T-helper 1 cell treated with Interleukin-12 subunit alpha and Interleukin-12 subunit beta and Interleukin-4 antibody, amounts not matched to agents 30 μg/mL and 1 μg/mL, for 36 hours (primary cell): ENCODE data around the gene OTOF.
A peak's percentile ranks its signal among the peaks of the same experiment; 100 is the strongest.
"Not testable (repeated sequence)": the region's sequence is repeated elsewhere in the genome, so short reads cannot be mapped to it uniquely, and the experiment has no call there.

Experiments
- H3K27ac Mint-ChIP-seq: one replicate; pipeline ENCODE4 v1.8.0; 2021; ENCODE audit warnings: mild to moderate bottlenecking, mixed read lengths
- H3K27me3 Mint-ChIP-seq: one replicate; pipeline ENCODE4 v1.8.0; 2021; ENCODE audit warnings: low read depth, mixed read lengths
- H3K36me3 Mint-ChIP-seq: one replicate; pipeline ENCODE4 v1.8.0; 2021; ENCODE audit warnings: low read depth, mixed read lengths
- H3K4me1 Mint-ChIP-seq: one replicate; pipeline ENCODE4 v1.8.0; 2021; ENCODE audit warnings: low read depth, mixed read lengths
- H3K4me3 Mint-ChIP-seq: one replicate; pipeline ENCODE4 v1.8.0; 2021; ENCODE audit warnings: mild to moderate bottlenecking, moderate library complexity, mixed read lengths
- H3K9me3 Mint-ChIP-seq: one replicate; pipeline ENCODE4 v1.8.0; 2021; ENCODE audit warnings: mixed read lengths

Gene OTOF

DNA sequence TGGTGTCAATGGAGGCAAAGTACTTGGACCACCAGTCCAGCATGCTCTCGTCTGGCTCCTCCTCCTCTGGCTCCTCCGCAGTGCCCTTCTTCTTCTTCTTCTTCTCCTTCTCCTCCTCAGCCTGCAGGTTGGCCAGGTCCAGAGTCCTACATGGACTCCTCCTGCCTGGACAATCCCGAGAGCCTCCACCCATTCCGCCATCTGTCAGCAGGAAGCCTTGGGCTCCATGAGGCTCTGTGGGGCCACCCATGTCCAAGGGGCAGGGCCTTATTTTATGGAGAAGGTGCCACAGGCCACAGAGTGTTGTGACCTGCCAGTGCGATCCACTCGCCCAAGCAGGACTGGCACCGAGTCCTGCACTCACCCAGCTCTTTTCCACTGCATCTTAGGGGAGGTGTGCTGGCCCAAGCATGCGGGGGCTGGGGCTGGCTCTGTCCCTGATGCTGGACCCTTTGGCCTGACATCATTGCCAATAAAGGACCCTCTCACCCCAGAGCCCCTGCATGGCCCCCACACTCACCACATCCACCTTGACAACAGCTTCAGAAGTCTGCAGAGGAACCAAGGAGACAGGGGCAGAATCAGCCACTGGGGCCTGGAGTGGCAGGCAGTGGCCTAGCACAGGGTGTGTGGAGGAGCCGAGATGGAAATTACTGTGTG is 7.2 kb downstream of the OTOF start:
- Mint-ChIP-seq H3K27ac (no peak overlapping the region), H3K27me3 (no peaks in the 10 kb centered on the region)

GRCh38 chr2:26469955-26470354 is 8.0 kb downstream of the OTOF start:
- H3K4me1 Mint-ChIP-seq: peaks cover 1% of the 10 kb centered on the region
- peaks cover 15% of the 10 kb centered on the region for H3K36me3 Mint-ChIP-seq
- H3K4me3 Mint-ChIP-seq: no peak overlapping the region
- H3K27me3 Mint-ChIP-seq: no peaks in the 10 kb centered on the region
- H3K9me3 Mint-ChIP-seq: peaks cover 8% of the 10 kb centered on the region
- no peak overlapping the region for H3K27ac Mint-ChIP-seq

More for the DNA sequence above, 7.2 kb downstream of the OTOF start:
- H3K9me3 Mint-ChIP-seq: peaks cover 8% of the 10 kb centered on the region
- H3K4me3 Mint-ChIP-seq: no peak overlapping the region
- H3K4me1 Mint-ChIP-seq: peaks cover 2% of the 10 kb centered on the region
- H3K36me3 Mint-ChIP-seq: peaks cover 15% of the 10 kb centered on the region

DNA sequence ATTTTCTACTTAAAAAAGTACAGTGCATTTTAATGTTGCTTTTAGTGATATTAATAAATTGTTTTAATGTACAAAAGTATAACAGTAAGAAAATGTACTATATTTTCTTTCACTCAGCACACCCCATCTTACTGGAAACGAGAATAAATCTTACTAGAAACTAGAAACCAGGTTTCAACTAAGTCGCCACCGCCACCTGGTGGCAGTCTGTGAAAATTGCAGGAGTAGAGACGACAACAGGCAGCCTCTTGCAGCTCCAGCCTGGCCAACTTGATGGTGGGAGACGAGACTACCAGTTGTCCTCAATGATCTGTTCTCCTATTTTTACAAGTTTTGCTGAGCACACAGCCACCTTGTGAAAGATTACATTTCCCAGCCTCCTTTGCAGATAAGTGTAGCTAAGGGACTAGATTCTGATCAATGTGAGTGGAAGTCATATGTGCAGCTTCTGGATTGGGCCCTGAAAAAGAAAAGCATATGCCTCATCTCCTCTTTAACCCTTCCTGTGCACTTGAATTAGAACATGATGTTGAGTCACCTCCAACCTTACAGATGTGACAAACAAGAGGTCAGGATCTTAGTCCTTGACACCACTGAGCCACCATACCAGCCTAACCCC is 8.7 kb downstream of the OTOF start:
- Mint-ChIP-seq H3K27me3 (no peaks in the 10 kb centered on the region), H3K4me3 (no peak overlapping the region), H3K27ac (no peak overlapping the region), H3K9me3 (peaks cover 8% of the 10 kb centered on the region), H3K4me1 (no peaks in the 10 kb centered on the region), H3K36me3 (peaks cover 15% of the 10 kb centered on the region)

- H3K9me3 Mint-ChIP-seq, H3K4me1 Mint-ChIP-seq, H3K27me3 Mint-ChIP-seq, H3K4me3 Mint-ChIP-seq: not testable (repeated sequence)
- Mint-ChIP-seq H3K36me3 (peaks cover 15% of the 10 kb centered on the region), H3K27ac (peak overlapping the region; percentile 36)
Observed at GRCh38 chr2:26468544-26468943, 9.4 kb downstream of the OTOF start.

- H3K4me3 Mint-ChIP-seq: no peak overlapping the region
- peaks cover 11% of the 10 kb centered on the region for H3K36me3 Mint-ChIP-seq
Observed at GRCh38 chr2:26466662-26467310, 11.1 kb downstream of the OTOF start.

DNA sequence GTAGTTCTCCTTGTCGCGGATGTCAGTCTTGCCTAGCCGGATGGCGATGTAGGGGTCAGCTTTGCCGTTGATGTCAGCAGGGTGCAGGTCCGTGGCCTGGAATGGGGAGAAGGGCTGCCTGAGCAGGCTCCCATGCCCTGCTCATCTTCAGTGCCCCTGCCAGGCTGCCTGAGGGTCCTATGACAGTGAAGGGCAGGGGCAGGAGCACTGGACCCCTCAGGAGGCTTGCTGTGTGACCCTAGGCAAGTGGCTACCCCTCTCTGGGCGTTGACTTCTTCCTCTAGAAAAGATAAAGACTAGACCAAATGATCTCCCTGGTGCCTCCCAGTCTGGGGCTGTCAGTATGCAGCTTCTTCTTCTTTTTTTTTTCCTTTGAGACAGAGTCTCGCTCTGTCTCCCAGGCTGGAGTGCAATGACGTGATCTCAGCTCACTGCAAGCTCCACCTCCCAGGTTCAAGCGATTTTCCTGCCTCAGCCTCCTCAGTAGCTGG is 11.9 kb downstream of the OTOF start:
- no peaks in the 10 kb centered on the region for H3K4me1 Mint-ChIP-seq
- H3K27ac Mint-ChIP-seq: no peak overlapping the region
- no peaks in the 10 kb centered on the region for H3K27me3 Mint-ChIP-seq
- peaks cover 11% of the 10 kb centered on the region for H3K36me3 Mint-ChIP-seq
- peaks cover 4% of the 10 kb centered on the region for H3K9me3 Mint-ChIP-seq
- no peak overlapping the region for H3K4me3 Mint-ChIP-seq

More at GRCh38 chr2:26466662-26467310, 11.1 kb downstream of the OTOF start:
- H3K9me3 Mint-ChIP-seq: peaks cover 5% of the 10 kb centered on the region
- H3K27me3 Mint-ChIP-seq: no peaks in the 10 kb centered on the region
- H3K27ac Mint-ChIP-seq: no peak overlapping the region
- H3K4me1 Mint-ChIP-seq: no peaks in the 10 kb centered on the region

- Mint-ChIP-seq H3K4me3 (no peak overlapping the region), H3K27ac (no peak overlapping the region), H3K4me1 (no peaks in the 10 kb centered on the region), H3K36me3 (peaks cover 11% of the 10 kb centered on the region), H3K27me3 (no peaks in the 10 kb centered on the region), H3K9me3 (peaks cover 4% of the 10 kb centered on the region)
Observed at GRCh38 chr2:26465266-26465925, 12.5 kb downstream of the OTOF start.

GRCh38 chr2:26464390-26465265 is 13.3 kb downstream of the OTOF start:
- peaks cover 9% of the 10 kb centered on the region for H3K36me3 Mint-ChIP-seq
- H3K27me3 Mint-ChIP-seq: no peaks in the 10 kb centered on the region
- H3K4me3 Mint-ChIP-seq: no peak overlapping the region
- no peak overlapping the region for H3K27ac Mint-ChIP-seq
- H3K9me3 Mint-ChIP-seq: peaks cover 4% of the 10 kb centered on the region
- no peaks in the 10 kb centered on the region for H3K4me1 Mint-ChIP-seq

GRCh38 chr2:26463244-26464192 is 14.4 kb downstream of the OTOF start:
- no peaks in the 10 kb centered on the region for H3K9me3 Mint-ChIP-seq
- H3K27ac Mint-ChIP-seq: no peak overlapping the region
- H3K27me3 Mint-ChIP-seq: no peaks in the 10 kb centered on the region
- H3K4me1 Mint-ChIP-seq: no peaks in the 10 kb centered on the region
- no peak overlapping the region for H3K4me3 Mint-ChIP-seq
- H3K36me3 Mint-ChIP-seq: peaks cover 4% of the 10 kb centered on the region

DNA sequence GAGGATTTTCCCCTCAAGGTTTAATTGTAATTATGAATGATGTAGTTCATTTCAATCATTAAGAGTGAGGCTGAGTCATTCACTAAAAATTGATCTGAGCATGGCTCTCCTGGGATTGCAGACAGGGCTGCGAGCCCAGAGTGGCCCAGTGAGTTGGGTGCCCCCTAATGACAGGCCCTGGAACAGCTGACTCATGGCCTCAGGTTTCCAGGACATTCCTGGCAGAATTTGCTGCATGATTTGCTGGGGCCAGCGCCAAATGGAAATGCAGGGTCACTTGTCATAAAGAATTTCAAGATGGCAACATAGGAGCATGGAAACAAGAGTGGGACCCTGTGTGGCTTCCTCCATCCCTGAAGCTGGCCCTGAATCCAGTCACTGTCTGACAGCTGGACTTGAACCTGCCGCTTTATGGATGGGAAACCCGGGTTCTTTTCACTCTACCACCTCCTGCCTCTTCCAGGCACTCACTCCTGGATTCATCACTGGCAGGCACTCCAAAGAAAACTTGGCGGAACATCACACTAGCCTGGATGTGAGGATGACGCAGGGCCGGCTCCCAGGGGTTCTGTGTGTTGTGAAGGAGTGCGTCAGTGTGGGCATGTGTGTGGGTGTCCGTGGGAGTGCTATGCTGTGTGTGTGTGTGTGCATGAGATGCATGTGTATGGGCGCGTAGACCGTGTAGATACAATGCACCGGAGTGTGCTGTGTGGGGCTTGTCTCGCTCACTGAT is 15.2 kb downstream of the OTOF start:
- Mint-ChIP-seq H3K27me3 (no peaks in the 10 kb centered on the region), H3K4me1 (no peaks in the 10 kb centered on the region), H3K27ac (no peak overlapping the region), H3K36me3 (peaks cover 2% of the 10 kb centered on the region), H3K4me3 (no peak overlapping the region), H3K9me3 (no peaks in the 10 kb centered on the region)

- Mint-ChIP-seq H3K27me3 (no peaks in the 10 kb centered on the region), H3K27ac (no peak overlapping the region), H3K4me1 (no peaks in the 10 kb centered on the region), H3K4me3 (no peak overlapping the region), H3K9me3 (no peaks in the 10 kb centered on the region), H3K36me3 (no peaks in the 10 kb centered on the region)
Observed at GRCh38 chr2:26462100-26462499, 15.8 kb downstream of the OTOF start.

GRCh38 chr2:26461601-26462023 is 16.3 kb downstream of the OTOF start:
- Mint-ChIP-seq H3K36me3 (no peaks in the 10 kb centered on the region), H3K4me1 (no peaks in the 10 kb centered on the region), H3K4me3 (no peak overlapping the region), H3K27ac (no peak overlapping the region), H3K27me3 (no peaks in the 10 kb centered on the region), H3K9me3 (no peaks in the 10 kb centered on the region)
